Measurements from ENCODE around the gene MKS1. TPM values are rescaled to one million over a fixed set of nuclear protein-coding genes. Genes with fewer than 3 reads are reported as not detected.
A peak's percentile ranks its signal among the peaks of the same experiment; 100 is the strongest.

MKS1 gene
- total RNA-seq, 3 donors from 2014 or later: 8.0 to 21.1 (median 15.1) TPM

DNA sequence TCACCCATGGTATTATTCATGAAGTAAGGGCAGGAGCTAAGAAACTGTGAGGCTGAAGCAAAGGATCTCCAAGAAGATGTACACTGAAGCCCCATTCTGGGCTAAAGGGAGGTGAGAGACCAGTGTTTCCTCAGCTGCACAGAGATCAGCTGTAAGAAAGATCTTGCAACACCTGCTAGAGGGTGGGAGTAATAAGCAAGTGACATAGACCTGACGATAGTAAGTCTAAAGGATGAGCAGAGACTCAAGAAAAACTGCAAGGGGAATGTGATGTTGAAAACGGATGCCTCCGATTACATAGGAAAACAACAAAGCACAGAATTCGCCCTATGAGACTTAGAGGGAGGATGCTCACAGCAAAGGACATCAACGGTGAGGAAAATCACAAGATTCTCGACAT lies 52.4 kb downstream of the MKS1 start, which contains the start of gene OR4D2:
OR4D2 (plus strand) TSS at position 301 of the 400 bp plus-strand sequence. CDS start 2,674 bp downstream, outside the sequence.
- Histone ChIP-seq H3K27ac (no peak within 1 kb of the TSS), H3K4me3 (no peak within 1 kb of the TSS), H3K36me3 (no peaks in the 10 kb centered on the region), H3K27me3 (peaks cover 0 to 25% of the 10 kb centered on the region in 2 donors), H3K9me3 (peaks cover 0 to 6% of the 10 kb centered on the region in 2 donors), H3K4me1 (no peaks in the 10 kb centered on the region)
- TF ChIP-seq POLR2AphosphoS5 (IDR thresholded peaks at IDR 0.05) (no peak), POLR2A (IDR thresholded peaks at IDR 0.05) (no peak)
- TF ChIP-seq, protein P1, sequence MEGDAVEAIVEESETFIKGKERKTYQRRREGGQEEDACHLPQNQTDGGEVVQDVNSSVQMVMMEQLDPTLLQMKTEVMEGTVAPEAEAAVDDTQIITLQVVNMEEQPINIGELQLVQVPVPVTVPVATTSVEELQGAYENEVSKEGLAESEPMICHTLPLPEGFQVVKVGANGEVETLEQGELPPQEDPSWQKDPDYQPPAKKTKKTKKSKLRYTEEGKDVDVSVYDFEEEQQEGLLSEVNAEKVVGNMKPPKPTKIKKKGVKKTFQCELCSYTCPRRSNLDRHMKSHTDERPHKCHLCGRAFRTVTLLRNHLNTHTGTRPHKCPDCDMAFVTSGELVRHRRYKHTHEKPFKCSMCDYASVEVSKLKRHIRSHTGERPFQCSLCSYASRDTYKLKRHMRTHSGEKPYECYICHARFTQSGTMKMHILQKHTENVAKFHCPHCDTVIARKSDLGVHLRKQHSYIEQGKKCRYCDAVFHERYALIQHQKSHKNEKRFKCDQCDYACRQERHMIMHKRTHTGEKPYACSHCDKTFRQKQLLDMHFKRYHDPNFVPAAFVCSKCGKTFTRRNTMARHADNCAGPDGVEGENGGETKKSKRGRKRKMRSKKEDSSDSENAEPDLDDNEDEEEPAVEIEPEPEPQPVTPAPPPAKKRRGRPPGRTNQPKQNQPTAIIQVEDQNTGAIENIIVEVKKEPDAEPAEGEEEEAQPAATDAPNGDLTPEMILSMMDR (IDR thresholded peaks at IDR 0.05): no peak
- intact Hi-C loops (cut with DNase I; ENCODE audit: low total_unique reads): no loop called here
- no peak for DNase-seq (ENCODE audit: low spot score in 2 of 2)

DNA sequence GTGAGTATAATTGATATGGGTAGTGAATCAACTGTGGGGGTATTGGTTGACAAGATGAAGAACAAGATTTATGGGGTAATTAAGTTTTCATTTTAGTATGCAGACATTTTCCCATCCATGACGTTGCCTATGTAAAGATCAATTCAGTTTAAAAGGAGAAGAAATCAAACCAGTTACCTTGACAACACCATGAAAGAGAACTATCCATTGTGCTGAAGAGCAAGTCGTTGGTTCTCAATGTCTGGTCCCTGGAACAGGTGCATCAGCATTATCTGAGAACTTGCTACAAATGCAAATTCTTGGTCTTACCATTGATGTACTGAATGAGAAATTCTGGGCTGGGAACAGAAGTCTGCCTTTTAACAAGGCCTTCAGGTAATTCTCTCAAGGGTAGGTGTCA lies 53.1 kb downstream of the MKS1 start:
- Histone ChIP-seq H3K4me3 (no peak overlapping the region), H3K4me1 (no peaks in the 10 kb centered on the region), H3K9me3 (peaks cover 0 to 6% of the 10 kb centered on the region in 2 donors), H3K27ac (no peak overlapping the region), H3K36me3 (no peaks in the 10 kb centered on the region), H3K27me3 (peaks cover 0 to 25% of the 10 kb centered on the region in 2 donors)
- intact Hi-C loops (cut with DNase I; ENCODE audit: low total_unique reads): no loop called here
- no peak for TF ChIP-seq POLR2A (IDR thresholded peaks at IDR 0.05)
- TF ChIP-seq POLR2AphosphoS5 (IDR thresholded peaks at IDR 0.05): no peak
- TF ChIP-seq, protein P1 (IDR thresholded peaks at IDR 0.05): no peak
- DNase-seq (ENCODE audit: low spot score in 2 of 2): no peak

DNA sequence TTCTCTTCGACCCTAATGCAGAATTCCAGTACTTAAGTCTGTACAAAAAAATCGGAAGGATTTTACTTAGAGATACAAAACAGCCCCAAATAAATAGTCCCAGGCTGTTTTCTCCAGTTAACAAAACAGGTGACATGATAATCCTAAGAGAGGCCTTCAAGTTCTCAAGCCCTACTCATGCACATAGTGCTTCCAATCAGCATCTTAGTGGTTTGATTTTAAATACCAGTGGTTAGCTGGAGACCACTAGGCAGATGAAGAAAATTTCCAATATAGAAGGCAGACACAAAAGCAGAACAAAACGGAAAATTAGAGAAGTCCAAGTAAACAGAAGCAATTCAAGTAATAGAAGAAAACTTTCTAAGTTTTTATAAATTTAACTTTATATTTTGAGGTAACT lies 57.5 kb downstream of the MKS1 start:
- no peak for DNase-seq (ENCODE audit: low spot score in 2 of 2)
- no peak for TF ChIP-seq POLR2A (IDR thresholded peaks at IDR 0.05)
- TF ChIP-seq, protein P1 (IDR thresholded peaks at IDR 0.05): no peak
- Histone ChIP-seq H3K9me3 (peaks cover 0 to 6% of the 10 kb centered on the region in 2 donors), H3K27me3 (peaks cover 0 to 23% of the 10 kb centered on the region in 2 donors), H3K27ac (no peak overlapping the region), H3K36me3 (no peaks in the 10 kb centered on the region), H3K4me3 (no peak overlapping the region), H3K4me1 (no peaks in the 10 kb centered on the region)
- intact Hi-C loops (cut with DNase I; ENCODE audit: low total_unique reads): no loop called here

DNA sequence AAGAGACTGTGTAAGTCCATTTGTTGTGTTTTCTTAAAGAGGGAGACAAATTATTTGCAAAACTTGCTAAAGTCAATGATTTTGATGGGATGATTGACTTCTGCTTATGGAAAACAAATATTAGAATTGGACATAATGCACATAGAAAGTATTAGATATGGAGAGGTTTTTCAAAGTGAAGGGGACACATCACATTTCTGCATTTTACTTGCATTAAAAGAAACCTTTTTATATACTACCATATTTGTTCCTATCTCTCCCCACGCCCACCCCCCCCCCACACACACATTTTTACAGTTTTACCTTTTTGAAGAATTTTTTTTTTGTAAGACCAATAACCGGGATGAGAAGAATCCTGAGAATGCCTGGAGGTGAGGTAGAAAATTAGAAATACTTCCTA lies 60.9 kb downstream of the MKS1 start:
- Histone ChIP-seq H3K4me3 (no peak overlapping the region), H3K9me3 (peaks cover 0 to 3% of the 10 kb centered on the region in 2 donors), H3K27me3 (peaks cover 0 to 37% of the 10 kb centered on the region in 2 donors), H3K36me3 (no peaks in the 10 kb centered on the region), H3K27ac (no peak overlapping the region), H3K4me1 (no peaks in the 10 kb centered on the region)
- TF ChIP-seq POLR2A (IDR thresholded peaks at IDR 0.05): no peak
- TF ChIP-seq, protein P1 (IDR thresholded peaks at IDR 0.05): no peak
- intact Hi-C loops (cut with DNase I; ENCODE audit: low total_unique reads): no loop called here
- no peak for DNase-seq (ENCODE audit: low spot score in 2 of 2)

DNA sequence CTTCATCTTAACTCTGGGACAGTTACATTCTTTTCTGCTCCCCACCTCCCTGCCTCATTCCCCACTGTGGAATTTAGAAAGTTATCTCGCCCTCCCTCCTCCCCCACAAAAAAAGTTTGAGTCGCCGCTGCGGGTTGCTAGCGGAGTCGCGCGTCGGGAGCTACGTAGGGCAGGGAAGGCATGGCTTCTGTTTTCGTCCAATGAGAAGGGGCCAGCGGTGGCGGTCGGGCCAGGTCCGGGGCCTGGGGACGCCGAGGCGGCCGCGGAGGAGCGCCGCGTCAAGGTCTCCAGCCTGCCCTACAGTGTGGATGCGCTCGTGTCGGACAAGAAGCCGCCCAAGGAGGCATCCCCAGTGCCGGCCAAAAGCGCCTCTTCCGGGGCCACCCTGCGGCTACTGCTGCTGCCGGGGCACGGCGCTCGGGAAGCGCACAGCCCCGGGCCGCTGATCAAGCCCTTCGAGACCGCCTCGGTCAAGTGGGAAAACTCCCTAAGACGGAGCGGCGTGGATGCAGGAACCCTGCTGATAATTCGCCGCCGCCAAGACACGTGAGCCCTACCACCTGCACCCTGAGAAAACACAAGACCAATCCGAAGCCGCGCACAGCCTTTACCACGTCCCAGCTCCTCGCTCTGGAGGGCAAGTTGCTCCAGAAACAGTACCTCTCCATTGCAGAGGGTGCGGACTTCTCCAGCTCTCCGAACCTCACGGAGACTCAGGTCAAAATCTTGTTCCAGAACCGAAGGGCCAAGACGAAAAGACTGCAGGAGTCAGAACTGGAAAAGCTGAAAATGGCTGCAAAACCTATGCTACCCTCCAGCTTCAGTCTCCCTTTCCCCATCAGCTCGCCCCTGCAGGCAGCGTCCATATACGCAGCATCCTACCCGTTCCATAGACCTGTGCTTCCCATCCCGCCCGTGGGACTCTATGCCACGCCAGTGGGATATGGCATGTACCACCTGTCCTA lies 61.9 kb downstream of the MKS1 start:
- TF ChIP-seq, protein P1 (IDR thresholded peaks at IDR 0.05): no peak
- TF ChIP-seq POLR2A (IDR thresholded peaks at IDR 0.05) (no peak), POLR2AphosphoS5 (IDR thresholded peaks at IDR 0.05) (no peak)
- intact Hi-C loops (cut with DNase I; ENCODE audit: low total_unique reads): no loop called here
- H3K4me1 ChIP-seq: no peaks in the 10 kb centered on the region
- no peaks in the 10 kb centered on the region for H3K9me3 ChIP-seq
- peaks cover 0 to 37% of the 10 kb centered on the region in 2 donors for H3K27me3 ChIP-seq
- DNase-seq (ENCODE audit: low spot score in 2 of 2): no peak
- peak overlapping the region; percentile 35 to 62 (median 43) for H3K4me3 ChIP-seq
- no peak overlapping the region for H3K27ac ChIP-seq
- no peaks in the 10 kb centered on the region for H3K36me3 ChIP-seq

Data from breast epithelium (tissue), 4 donors.